HG03280 (cell line): ENCODE results near the gene STPG4.
"Not testable (repeated sequence)": the region's sequence is repeated elsewhere in the genome, so short reads cannot be mapped to it uniquely, and the experiment has no call there.

Experiments used
- ATAC-seq: cut with Tn5 transposase; IDR thresholded peaks from one replicate; pipeline ENCODE4 v1.9.1; 2021; ENCODE audit warnings: mild to moderate bottlenecking, moderate library complexity; ENCODE audit not compliant: unreplicated experiment

Gene STPG4

GRCh38 chr2:47173986-47174732 lies 19.1 kb upstream of the STPG4 start:
- no peak for ATAC-seq

GRCh38 chr2:47172922-47173695 lies 18.0 kb upstream of the STPG4 start:
- ATAC-seq, result no peak

GRCh38 chr2:47172156-47172921 lies 17.2 kb upstream of the STPG4 start:
- ATAC-seq, result no peak

- no peak for ATAC-seq
Measured at GRCh38 chr2:47169784-47170183, 14.7 kb upstream of the STPG4 start.

- ATAC-seq, result not testable (repeated sequence)
Measured at GRCh38 chr2:47168895-47169294, 13.8 kb upstream of the STPG4 start.

- ATAC-seq, result no peak
Measured at GRCh38 chr2:47167149-47167548, 12.0 kb upstream of the STPG4 start.

GRCh38 chr2:47165001-47165555 lies 10.0 kb upstream of the STPG4 start:
- no peak for ATAC-seq

- ATAC-seq, result no peak
Measured at GRCh38 chr2:47162780-47163179, 7.7 kb upstream of the STPG4 start.

- ATAC-seq, result no peak
Measured at GRCh38 chr2:47161475-47161874, 6.4 kb upstream of the STPG4 start.

- no peak for ATAC-seq
Measured at GRCh38 chr2:47160660-47161059, 5.6 kb upstream of the STPG4 start.

GRCh38 chr2:47160211-47160610 lies 5.1 kb upstream of the STPG4 start:
- ATAC-seq, result no peak

- no peak for ATAC-seq
Measured at GRCh38 chr2:47159627-47160026, 4.5 kb upstream of the STPG4 start.

GRCh38 chr2:47158576-47158975 lies 3.5 kb upstream of the STPG4 start:
- no peak for ATAC-seq

GRCh38 chr2:47152803-47153202 lies 2.3 kb downstream of the STPG4 start:
- ATAC-seq, result no peak

- ATAC-seq, result no peak
Measured at GRCh38 chr2:47150175-47150574, 4.9 kb downstream of the STPG4 start.

GRCh38 chr2:47147021-47147420 lies 8.1 kb downstream of the STPG4 start:
- no peak for ATAC-seq

GRCh38 chr2:47145466-47145865 lies 9.6 kb downstream of the STPG4 start:
- ATAC-seq, result no peak

- no peak for ATAC-seq
Measured at GRCh38 chr2:47141520-47141919, 13.6 kb downstream of the STPG4 start.

GRCh38 chr2:47134386-47135090 lies 20.6 kb downstream of the STPG4 start:
- ATAC-seq, result no peak

GRCh38 chr2:47133046-47133445 lies 22.1 kb downstream of the STPG4 start:
- ATAC-seq, result no peak
